ENCODE measurements around the gene SUCLG2.

SUCLG2 gene

GRCh38 chr3:67329358-67329757 lies 325.1 kb downstream of the SUCLG2 start:
- no peak for DNase-seq (ENCODE audit: low read depth in 2 of 2, low spot score in 1 of 2)

- DNase-seq (ENCODE audit: low read depth in 2 of 2, low spot score in 1 of 2): no peak
These were observed 326.8 kb downstream of the SUCLG2 start for GRCh38 chr3:67327582-67327981.

GRCh38 chr3:67325231-67325630 lies 329.2 kb downstream of the SUCLG2 start:
- DNase-seq (ENCODE audit: low read depth in 2 of 2, low spot score in 1 of 2): no peak
